Measurements from ENCODE around the gene CENPP. TPM values are rescaled to one million over a fixed set of nuclear protein-coding genes. Genes with fewer than 3 reads are reported as not detected.

CENPP gene
- total RNA-seq, 1 donor from 2014 or later = 4.3 TPM

DNA sequence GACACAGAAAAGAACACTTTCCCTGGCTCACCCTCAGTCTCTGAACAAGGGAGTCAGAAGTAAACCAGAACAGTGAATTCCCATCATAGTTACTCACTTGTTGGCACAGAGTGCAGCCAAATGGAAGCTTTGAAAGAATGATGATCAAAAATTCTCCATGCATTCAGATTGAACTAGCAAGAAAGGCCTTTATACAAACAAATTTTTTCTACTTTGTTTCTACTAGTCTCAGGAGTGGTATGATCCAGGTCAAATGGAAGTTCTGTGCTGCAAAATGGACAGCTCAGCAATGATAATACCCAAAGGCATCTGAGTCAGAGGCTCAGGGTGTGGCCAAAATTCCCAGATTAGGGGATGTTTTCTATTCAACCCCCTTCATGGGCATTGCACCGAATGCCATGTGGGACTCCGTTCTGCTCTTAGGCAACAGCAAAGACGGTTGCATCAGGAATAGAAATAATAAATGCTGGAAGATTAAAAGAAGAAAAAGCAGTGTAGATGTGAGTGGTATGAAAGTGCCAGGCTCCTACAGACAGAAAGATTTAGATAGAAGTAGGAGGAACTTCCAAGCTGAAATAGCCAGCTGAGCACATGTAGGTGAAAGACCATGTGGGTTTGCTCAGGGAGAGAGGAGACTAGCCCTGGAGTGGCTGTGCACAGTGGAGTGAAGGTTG lies 180.6 kb downstream of the CENPP start:
- DNase-seq (no peak), ATAC-seq (peak; percentile 36 to 37)
- no peaks in the 10 kb centered on the region for H3K27me3 ChIP-seq (ENCODE audit: low read depth)
- H3K9me3 ChIP-seq = no peaks in the 10 kb centered on the region
- peak overlapping the region; percentile 32 for H3K27ac ChIP-seq
- no peaks in the 10 kb centered on the region for H3K36me3 ChIP-seq
- H3K4me1 ChIP-seq = peaks cover 9% of the 10 kb centered on the region
- no peak overlapping the region for H3K4me3 ChIP-seq
- no peak for TF ChIP-seq CTCF (IDR thresholded peaks at IDR 0.05)
- intact Hi-C loops (cut with DNase I) = no loop called here

DNA sequence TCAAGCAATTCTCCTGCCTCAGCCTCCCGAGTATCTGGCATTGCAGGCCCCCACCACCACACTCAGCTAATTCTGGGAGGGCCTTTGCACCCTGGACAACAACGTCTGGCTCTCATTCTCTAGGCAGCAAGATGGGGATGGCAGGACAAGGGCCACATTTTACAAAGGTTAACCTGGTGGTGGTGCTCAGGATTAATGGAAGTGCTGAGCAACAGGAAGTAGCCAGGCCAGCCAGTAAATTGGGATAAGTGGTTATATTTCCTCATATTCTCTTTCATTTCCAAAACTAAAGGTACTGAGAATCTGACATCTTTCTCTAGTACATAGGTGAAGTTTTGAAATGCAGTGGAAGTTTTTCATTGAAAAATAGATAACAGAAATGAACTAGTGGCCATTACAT lies 181.3 kb downstream of the CENPP start:
- H3K27ac ChIP-seq = peak overlapping the region; percentile 32
- ATAC-seq (no peak), DNase-seq (no peak)
- H3K36me3 ChIP-seq = no peaks in the 10 kb centered on the region
- no peaks in the 10 kb centered on the region for H3K9me3 ChIP-seq
- H3K27me3 ChIP-seq (ENCODE audit: low read depth) = no peaks in the 10 kb centered on the region
- H3K4me1 ChIP-seq = peaks cover 7% of the 10 kb centered on the region
- no peak overlapping the region for H3K4me3 ChIP-seq
- intact Hi-C loops (cut with DNase I) = no loop called here
- no peak for TF ChIP-seq CTCF (IDR thresholded peaks at IDR 0.05)

GRCh38 chr9:92507496-92507895 lies 181.7 kb downstream of the CENPP start:
- H3K27ac ChIP-seq = peak overlapping the region; percentile 25
- no peaks in the 10 kb centered on the region for H3K9me3 ChIP-seq
- ATAC-seq (no peak), DNase-seq (no peak)
- intact Hi-C loops (cut with DNase I) = no loop called here
- TF ChIP-seq CTCF (IDR thresholded peaks at IDR 0.05) = no peak
- H3K4me3 ChIP-seq = no peak overlapping the region
- no peaks in the 10 kb centered on the region for H3K36me3 ChIP-seq
- peaks cover 6% of the 10 kb centered on the region for H3K4me1 ChIP-seq
- H3K27me3 ChIP-seq (ENCODE audit: low read depth) = no peaks in the 10 kb centered on the region

- ATAC-seq (no peak), DNase-seq (no peak)
- no peak for TF ChIP-seq CTCF (IDR thresholded peaks at IDR 0.05)
- H3K9me3 ChIP-seq = no peaks in the 10 kb centered on the region
- intact Hi-C loops (cut with DNase I) = no loop called here
- no peaks in the 10 kb centered on the region for H3K36me3 ChIP-seq
- no peak overlapping the region for H3K4me3 ChIP-seq
- no peak overlapping the region for H3K27ac ChIP-seq
- peaks cover 6% of the 10 kb centered on the region for H3K4me1 ChIP-seq
- H3K27me3 ChIP-seq (ENCODE audit: low read depth) = no peaks in the 10 kb centered on the region
These were observed 182.5 kb downstream of the CENPP start for GRCh38 chr9:92508018-92508820.

DNA sequence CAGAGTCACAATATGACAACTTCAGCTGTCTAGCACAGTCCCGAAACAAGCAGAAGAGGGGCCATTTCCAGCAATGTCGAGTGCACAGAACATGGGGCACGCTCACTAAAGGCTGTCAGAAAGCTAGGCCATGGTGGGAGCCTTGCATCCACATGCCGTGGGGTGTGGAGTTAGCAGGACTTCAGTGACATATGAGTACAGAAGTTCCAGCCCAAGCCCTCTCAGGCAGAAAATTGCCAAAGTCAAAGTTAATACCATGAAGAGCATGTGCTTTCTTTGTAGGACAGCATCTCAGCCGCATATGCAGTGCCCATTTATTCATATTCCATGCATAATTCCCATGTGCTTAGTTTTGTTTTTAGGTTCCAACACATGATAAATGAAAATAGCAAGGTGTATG lies 183.3 kb downstream of the CENPP start:
- H3K27ac ChIP-seq = no peak overlapping the region
- ATAC-seq (no peak), DNase-seq (no peak)
- no peak overlapping the region for H3K4me3 ChIP-seq
- no peaks in the 10 kb centered on the region for H3K9me3 ChIP-seq
- intact Hi-C loops (cut with DNase I) = no loop called here
- H3K4me1 ChIP-seq = peaks cover 6% of the 10 kb centered on the region
- H3K27me3 ChIP-seq (ENCODE audit: low read depth) = no peaks in the 10 kb centered on the region
- no peak for TF ChIP-seq CTCF (IDR thresholded peaks at IDR 0.05)
- no peaks in the 10 kb centered on the region for H3K36me3 ChIP-seq
